HepG2 (cell line): ENCODE data around the gene RBM23. TPM values are rescaled to one million over a fixed set of nuclear protein-coding genes. Genes with fewer than 3 reads are reported as not detected.
A peak's percentile ranks its signal among the peaks of the same experiment; 100 is the strongest.

Experiments
- ATAC-seq: fragments of 200-7000 bp; cut with Tn5 transposase; 3 replicates; pipeline ENCODE4 v1.9.1; 2020; ENCODE audit warnings: mild to moderate bottlenecking, moderate library complexity
- BruUV-seq: library from RNA; stranded (reverse); fragments of 400-500 nt; replicated peaks from 2 replicates; lab custom pipeline; 2021; lab: Mats Ljungman, UMichigan
- CTCF ChIA-PET: fragments of 300-600 bp; formaldehyde crosslinking; extraction: SDS; loops from one replicate; lab custom pipeline; 2021; ENCODE audit warnings: low total read pairs, inconsistent platforms, low intra/inter-chr PET ratio; lab: Yijun Ruan, JAX
- POLR2A ChIA-PET: fragments of 350-600 bp; sonication (Branson Sonifier 250); formaldehyde crosslinking; loops from one replicate; lab custom pipeline; 2020; ENCODE audit warnings: antibody characterized with exemption, inconsistent platforms; lab: Yijun Ruan, JAX
- DNase-seq: peaks from one replicate; pipeline ENCODE4 v3.0.0-alpha.2; 2015; ENCODE audit warnings: low spot score
- FAIRE-seq: peaks from 3 replicates; lab custom pipeline; 2011; peaks lifted over from hg19 to GRCh38; lab: Jason Lieb, UNC
- H2AFZ ChIP-seq: one replicate; pipeline ENCODE4 v1.6.1; 2011; ENCODE audit warnings: low read length, inconsistent platforms
- H3K27ac ChIP-seq: fragments of 300-600 bp; 3 replicates; pipeline ENCODE4 v1.8.0; 2011; ENCODE audit warnings: mixed run types, mild to moderate bottlenecking, mixed read lengths, low read length, inconsistent platforms; ENCODE audit not compliant: insufficient read depth; ENCODE audit errors: extremely low read length
- H3K27me3 ChIP-seq, 2 experiments: fragments of 200-600 bp in 1 of 2; 2 replicates in 1 of 2; 3 replicates in 1 of 2; pipeline versions ENCODE4 v1.6.0 to v1.8.0; 2011; ENCODE audit warnings: low read length in 2 of 2, mild to moderate bottlenecking in 2 of 2, moderate library complexity in 2 of 2, inconsistent platforms in 1 of 2; ENCODE audit not compliant: insufficient read depth in 2 of 2, control insufficient read depth in 1 of 2
- H3K36me3 ChIP-seq, 2 experiments: fragments of 200-600 bp in 1 of 2; replicated peaks in 1 of 2; 2 replicates in 1 of 2; 3 replicates in 1 of 2; pipeline versions ENCODE4 v1.5.1 to v1.8.0; 2011; ENCODE audit warnings: low read length in 2 of 2, inconsistent platforms in 1 of 2; ENCODE audit not compliant: insufficient read depth in 2 of 2, control insufficient read depth in 1 of 2
- H3K4me1 ChIP-seq: 2 replicates; pipeline ENCODE4 v1.5.1; 2012; ENCODE audit warnings: low read length, inconsistent platforms; ENCODE audit not compliant: insufficient read depth
- H3K4me2 ChIP-seq: 2 replicates; pipeline ENCODE4 v1.6.0; 2011; ENCODE audit warnings: low read depth, low read length, inconsistent platforms
- H3K4me3 ChIP-seq, 3 experiments: fragments of 200-600 bp in 1 of 3; sonication (generic), shearing (Covaris generic) in 1 of 3; replicated peaks in 1 of 3; 2 replicates each; pipeline ENCODE4 v1.5.1; 2011 to 2016; ENCODE audit warnings: low read length in 3 of 3, inconsistent platforms in 2 of 3, low read depth in 2 of 3, mild to moderate bottlenecking in 2 of 3, control low read depth in 1 of 3, mixed read lengths in 1 of 3; ENCODE audit not compliant: insufficient read depth in 1 of 3
- H3K79me2 ChIP-seq: one replicate; pipeline ENCODE4 v1.6.1; 2011; ENCODE audit warnings: low read length, inconsistent platforms; ENCODE audit not compliant: insufficient read depth
- H3K9ac ChIP-seq: 2 replicates; pipeline ENCODE4 v1.6.0; 2011; ENCODE audit warnings: mild to moderate bottlenecking, low read depth, low read length, inconsistent platforms; ENCODE audit not compliant: insufficient read depth
- H3K9me3 ChIP-seq: 2 replicates; pipeline ENCODE4 v1.5.1; 2012; ENCODE audit warnings: mild to moderate bottlenecking, low read length
- H4K20me1 ChIP-seq: 2 replicates; pipeline ENCODE4 v1.6.0; 2011; ENCODE audit warnings: inconsistent platforms, mild to moderate bottlenecking, low read length, moderate library complexity; ENCODE audit not compliant: insufficient read depth
- IRF1 ChIP-seq: sonication (generic); formaldehyde crosslinking; IDR thresholded peaks from 2 replicates; pipeline ENCODE4 v1.4.0; 2020; ENCODE audit warnings: low read depth, mild to moderate bottlenecking, missing genetic modification reagents
- MNT ChIP-seq: fragments of 450-650 bp; IDR thresholded peaks from 2 replicates; pipeline ENCODE4 v1.6.1; 2016
- MXD3 ChIP-seq: IDR thresholded peaks from 2 replicates; pipeline ENCODE4 v1.6.1; 2016; ENCODE audit warnings: mild to moderate bottlenecking, missing biosample characterization, missing genetic modification reagents
- NCOA5 ChIP-seq: sonication (generic); formaldehyde crosslinking; IDR thresholded peaks from 2 replicates; pipeline ENCODE4 v1.4.0; 2020; ENCODE audit warnings: missing genetic modification reagents
- PCBP1 ChIP-seq: fragments of 200-400 bp; formaldehyde crosslinking; IDR thresholded peaks from 2 replicates; pipeline ENCODE4 v1.6.1; 2017; ENCODE audit warnings: mild to moderate bottlenecking, low read depth, low read length, borderline replicate concordance
- THAP8 ChIP-seq: sonication (generic); formaldehyde crosslinking; IDR thresholded peaks from 2 replicates; pipeline ENCODE4 v1.5.1; 2020; ENCODE audit warnings: missing genetic modification reagents, mild to moderate bottlenecking, borderline replicate concordance
- ZBTB44 ChIP-seq: sonication (generic); formaldehyde crosslinking; IDR thresholded peaks from 2 replicates; pipeline ENCODE4 v1.4.0; 2020; ENCODE audit warnings: missing genetic modification reagents
- ZFP36 ChIP-seq: fragments of 150-350 bp; IDR thresholded peaks from 2 replicates; pipeline ENCODE4 v1.6.1; 2018; ENCODE audit warnings: borderline replicate concordance, low read length, low read depth; ENCODE audit not compliant: partially characterized antibody
- ZMAT5 ChIP-seq: sonication (generic); formaldehyde crosslinking; IDR thresholded peaks from 2 replicates; pipeline ENCODE4 v1.5.0; 2020; ENCODE audit warnings: mild to moderate bottlenecking, low read depth, missing genetic modification reagents, borderline replicate concordance
- ZNF253 ChIP-seq: sonication (generic); formaldehyde crosslinking; IDR thresholded peaks from 2 replicates; pipeline ENCODE4 v1.8.0; 2022; ENCODE audit warnings: mild to moderate bottlenecking, missing genetic modification reagents, borderline replicate concordance
- ZNF280B ChIP-seq: sonication (generic); formaldehyde crosslinking; IDR thresholded peaks from 2 replicates; pipeline ENCODE4 v1.5.0; 2020; ENCODE audit warnings: missing genetic modification reagents, mild to moderate bottlenecking, borderline replicate concordance
- ZNF615 ChIP-seq: sonication (generic); formaldehyde crosslinking; IDR thresholded peaks from 2 replicates; pipeline ENCODE4 v1.5.0; 2020; ENCODE audit warnings: mild to moderate bottlenecking, missing genetic modification reagents, borderline replicate concordance
- WGBS: methylation state at CpG from one replicate; pipeline ENCODE4 v1.1.6; 2017; ENCODE audit warnings: low lambda C conversion rate; 5-methylcytosine and 5-hydroxymethylcytosine counted together
- in situ Hi-C: cut with HindIII; loops from 2 replicates; pipeline ENCODE4 v1.10.0; 2017; ENCODE audit warnings: low pct_unique_long_range_greater_than_20kb; ENCODE audit not compliant: extremely low pct_ligation_motif_present
- intact Hi-C: fragments of 100-400 bp; cut with micrococcal nuclease; formaldehyde crosslinking; loops from one replicate; pipeline ENCODE4 v1.10.0; 2022; ENCODE audit not compliant: unreplicated experiment
- polyA plus RNA-seq, 8 experiments: library from polyadenylated mRNA; depleted of rRNA in 3 of 8; stranded (reverse) in 7 of 8; unstranded in 1 of 8; fragments of >200 nt; fragmentation: Illumina TruSeq in 4 of 8; extraction: Trizol in 4 of 8; gene quantifications; 2 replicates each; pipeline versions ENCODE4 v1.2.1 to v1.2.3, GENCODE V29; 2011 to 2016; ENCODE audit warnings: low read depth in 4 of 8, missing spikeins in 1 of 8, mixed read lengths in 1 of 8; ENCODE audit not compliant: insufficient read depth in 1 of 8
- total RNA-seq, 5 experiments: library from RNA; depleted of rRNA; stranded (reverse); fragments of >200 nt; fragmentation: Illumina TruSeq; extraction: Trizol; gene quantifications; 2 replicates each; pipeline ENCODE4 v1.2.3, GENCODE V29; 2016; ENCODE audit warnings: low read depth in 1 of 5

Gene RBM23
- total and polyA plus RNA-seq, 2 of the 13 experiments (the other 11 are each of a cell fraction or from before 2014, with no cell fraction given), result 1.5 to 2.1 TPM

- Histone ChIP-seq H3K9ac (no peak within 1 kb of the TSS), H3K4me2 (no peak within 1 kb of the TSS; the same call in 1 of the 2 replicates), H3K4me3 (no peak within 1 kb of the TSS; a peak in 1 of 6 replicates), H2AFZ (no peak within 1 kb of the TSS), H3K9me3 (no peaks in the 10 kb centered on the region), H3K4me1 (peaks cover 26% of the 10 kb centered on the region), H3K27ac (no peak within 1 kb of the TSS), H3K36me3 (no peaks in the 10 kb centered on the region), H3K79me2 (no peaks in the 10 kb centered on the region), H3K27me3 (peaks cover 12 to 62% of the 10 kb centered on the region in 2 experiments; a peak in 4 of 5 replicates), H4K20me1 (no peaks in the 10 kb centered on the region; the same call in 1 of the 2 replicates)
- intact Hi-C loops, result no loop called here
- no peak for DNase-seq
- BruUV-seq, result no TSS peak
- ChIA-PET POLR2A (interaction anchor here (0.6 to 5.3 kb wide), 6 partner anchors 11 to 212 kb away, joined by 3 to 53 read pairs (median 4); partner anchors contain the start of genes ACIN1, C14orf119, LRP10 and OXA1L), CTCF (no interaction called here)
- FAIRE-seq, result no peak
- ATAC-seq, result peak; percentile 31
- in situ Hi-C loops, result no loop called here
- WGBS, result 26% methylated on average over 15 of the region's 15 CpGs
- TF ChIP-seq ZFP36, result no peak
- no peak for TF ChIP-seq MXD3 (CRISPR knock-in tag)
- 0 out of 2 replicates have a peak, but pooled peaks have one; percentile 6 for TF ChIP-seq ZNF280B
- no peak for TF ChIP-seq ZMAT5 (CRISPR knock-in tag)
- TF ChIP-seq ZNF615 (CRISPR knock-in tag), result no peak
- 0 out of 2 replicates have a peak, but pooled peaks have one; percentile 15 for TF ChIP-seq MNT
- TF ChIP-seq ZBTB44 (CRISPR knock-in tag), result no peak
- TF ChIP-seq ZNF253 (CRISPR knock-in tag), result 0 out of 2 replicates have a peak, but pooled peaks have one; percentile 32
- TF ChIP-seq IRF1 (CRISPR knock-in tag), result no peak
- 0 out of 2 replicates have a peak, but pooled peaks have one; percentile 40 for TF ChIP-seq PCBP1
- TF ChIP-seq THAP8 (CRISPR knock-in tag), result no peak
- TF ChIP-seq NCOA5 (CRISPR knock-in tag), result no peak
These were observed 35.6 kb downstream of the RBM23 start, which contains the start of gene REM2 for GRCh38 chr14:22883173-22883976. Gene REM2, plus strand, starts transcription at chr14:22883222. Its CDS starts 66 bp downstream, at chr14:22883288.
